Measurements from ENCODE around the gene SYCE3. TPM values are rescaled to one million over a fixed set of nuclear protein-coding genes. Genes with fewer than 3 reads are reported as not detected.
"Not testable (repeated sequence)": the region's sequence is repeated elsewhere in the genome, so short reads cannot be mapped to it uniquely, and the experiment has no call there.

Gene SYCE3
- total RNA-seq, 1 experiment from 2014 or later: not detected

DNA sequence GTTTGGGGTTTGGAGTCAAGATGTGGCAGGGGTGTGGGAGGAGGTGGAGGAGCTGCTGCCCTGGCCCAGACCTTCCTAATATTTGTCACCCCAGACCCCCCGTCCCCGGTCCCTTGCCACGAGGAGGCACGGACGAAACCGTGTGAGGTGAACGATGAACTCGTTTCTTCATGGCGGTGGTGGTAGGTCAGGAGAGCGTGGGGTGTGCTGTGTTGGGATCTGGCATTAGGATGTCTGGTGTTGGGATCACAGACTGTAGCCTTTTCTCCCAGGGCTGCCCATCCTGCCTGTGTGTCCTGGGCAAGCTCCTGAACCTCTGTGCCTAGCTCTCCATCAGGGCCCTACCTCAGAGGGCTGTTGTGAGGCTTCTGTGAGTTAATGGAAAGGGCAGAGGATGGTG, 46.3 kb upstream of the SYCE3 start:
- no peaks in the 10 kb centered on the region for H3K36me3 ChIP-seq (ENCODE audit: control insufficient read depth, insufficient read depth, low read length)
- Mint-ChIP-seq H3K9me3 (ENCODE audit: unreplicated experiment) (no peaks in the 10 kb centered on the region), H3K27me3 (ENCODE audit: insufficient read depth, unreplicated experiment) (peaks cover 3% of the 10 kb centered on the region), H3K36me3 (ENCODE audit: insufficient read depth, unreplicated experiment) (no peaks in the 10 kb centered on the region), H3K4me1 (ENCODE audit: low read depth, unreplicated experiment) (no peaks in the 10 kb centered on the region), H3K27ac (ENCODE audit: unreplicated experiment) (no peak overlapping the region), H3K4me3 (ENCODE audit: unreplicated experiment) (no peak overlapping the region)
- intact Hi-C loops (cut with micrococcal nuclease; ENCODE audit: unreplicated experiment): no loop called here
- TF ChIP-seq, protein P1, sequence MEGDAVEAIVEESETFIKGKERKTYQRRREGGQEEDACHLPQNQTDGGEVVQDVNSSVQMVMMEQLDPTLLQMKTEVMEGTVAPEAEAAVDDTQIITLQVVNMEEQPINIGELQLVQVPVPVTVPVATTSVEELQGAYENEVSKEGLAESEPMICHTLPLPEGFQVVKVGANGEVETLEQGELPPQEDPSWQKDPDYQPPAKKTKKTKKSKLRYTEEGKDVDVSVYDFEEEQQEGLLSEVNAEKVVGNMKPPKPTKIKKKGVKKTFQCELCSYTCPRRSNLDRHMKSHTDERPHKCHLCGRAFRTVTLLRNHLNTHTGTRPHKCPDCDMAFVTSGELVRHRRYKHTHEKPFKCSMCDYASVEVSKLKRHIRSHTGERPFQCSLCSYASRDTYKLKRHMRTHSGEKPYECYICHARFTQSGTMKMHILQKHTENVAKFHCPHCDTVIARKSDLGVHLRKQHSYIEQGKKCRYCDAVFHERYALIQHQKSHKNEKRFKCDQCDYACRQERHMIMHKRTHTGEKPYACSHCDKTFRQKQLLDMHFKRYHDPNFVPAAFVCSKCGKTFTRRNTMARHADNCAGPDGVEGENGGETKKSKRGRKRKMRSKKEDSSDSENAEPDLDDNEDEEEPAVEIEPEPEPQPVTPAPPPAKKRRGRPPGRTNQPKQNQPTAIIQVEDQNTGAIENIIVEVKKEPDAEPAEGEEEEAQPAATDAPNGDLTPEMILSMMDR (IDR thresholded peaks at IDR 0.05; ENCODE audit: insufficient read depth in 1 of 2, low read depth in 1 of 2, low read length in 1 of 2, severe bottlenecking in 1 of 2, unreplicated experiment in 1 of 2): no peak
- no peaks in the 10 kb centered on the region for H3K4me1 ChIP-seq
- BruUV-seq (replicated peaks): no TSS peak
- no peak for DNase-seq
- ChIA-PET CTCF (no interaction called here), POLR2A (no interaction called here)
- H3K27me3 ChIP-seq (replicated peaks; ENCODE audit: control insufficient read depth, insufficient read depth, low read length): no peaks in the 10 kb centered on the region
- H3K9me3 ChIP-seq: no peaks in the 10 kb centered on the region
- H3K4me3 ChIP-seq (ENCODE audit: low read depth, low read length): no peak overlapping the region

DNA sequence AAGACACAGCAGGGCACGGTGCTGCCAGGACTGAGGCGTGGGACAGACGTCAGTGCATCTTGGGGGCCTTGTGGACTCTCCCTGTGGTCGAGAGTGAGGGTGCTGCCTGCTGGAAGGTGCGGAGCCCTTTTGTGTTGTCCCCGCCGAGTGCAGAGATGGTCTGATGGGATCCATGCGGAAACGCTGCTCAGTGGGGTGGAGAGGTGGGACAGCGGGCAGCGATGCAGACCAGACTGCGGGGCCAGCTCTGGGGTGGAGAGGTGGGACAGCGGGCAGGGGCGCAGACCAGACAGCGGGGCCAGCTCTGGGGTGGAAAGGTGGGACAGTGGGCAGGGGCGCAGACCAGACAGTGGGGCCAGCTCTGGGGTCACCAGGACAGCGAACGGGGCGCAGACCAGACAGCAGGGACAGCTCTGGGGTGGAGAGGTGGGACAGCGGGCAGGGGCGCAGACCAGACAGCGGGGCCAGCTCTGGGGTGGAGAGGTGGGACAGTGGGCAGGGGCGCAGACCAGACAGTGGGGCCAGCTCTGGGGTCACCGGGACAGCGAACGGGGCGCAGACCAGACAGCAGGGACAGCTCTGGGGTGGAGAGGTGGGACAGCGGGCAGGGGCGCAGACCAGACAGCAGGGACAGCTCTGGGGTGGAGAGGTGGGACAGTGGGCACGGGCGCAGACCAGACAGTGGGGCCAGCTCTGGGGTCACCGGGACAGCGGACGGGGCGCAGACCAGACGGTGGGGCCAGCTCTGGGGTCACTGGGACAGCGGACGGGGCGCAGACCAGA, 45.5 kb upstream of the SYCE3 start:
- POLR2A ChIA-PET; H3K4me1 ChIP-seq; H3K9me3 ChIP-seq; H3K27me3 Mint-ChIP-seq (ENCODE audit: insufficient read depth, unreplicated experiment); H3K4me3 ChIP-seq (ENCODE audit: low read depth, low read length); intact Hi-C loops (cut with micrococcal nuclease; ENCODE audit: unreplicated experiment); H3K27me3 ChIP-seq (replicated peaks; ENCODE audit: control insufficient read depth, insufficient read depth, low read length); H3K4me1 Mint-ChIP-seq (ENCODE audit: low read depth, unreplicated experiment); DNase-seq; H3K4me3 Mint-ChIP-seq (ENCODE audit: unreplicated experiment); CTCF ChIA-PET; H3K27ac Mint-ChIP-seq (ENCODE audit: unreplicated experiment); BruUV-seq (replicated peaks); H3K36me3 Mint-ChIP-seq (ENCODE audit: insufficient read depth, unreplicated experiment); H3K9me3 Mint-ChIP-seq (ENCODE audit: unreplicated experiment); H3K36me3 ChIP-seq (ENCODE audit: control insufficient read depth, insufficient read depth, low read length): not testable (repeated sequence)

DNA sequence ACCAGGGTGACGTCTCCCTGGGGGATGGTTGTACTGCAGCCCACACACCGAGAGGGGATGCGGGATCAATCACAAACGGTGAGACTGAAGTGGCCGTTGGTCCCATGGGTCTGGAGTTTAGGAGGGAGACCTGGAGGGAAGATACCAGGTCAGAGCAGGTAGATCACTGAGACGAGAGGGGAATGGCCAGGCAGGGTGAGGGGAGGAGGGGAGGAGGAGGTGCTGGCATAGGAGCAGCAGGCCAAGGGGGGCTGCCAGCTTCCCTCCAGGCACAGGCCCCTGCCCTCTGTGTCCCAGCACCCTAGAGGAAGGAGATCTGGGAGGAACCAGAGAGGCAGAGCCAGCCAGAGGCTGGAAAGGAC, 44.9 kb upstream of the SYCE3 start:
- Mint-ChIP-seq H3K9me3 (ENCODE audit: unreplicated experiment) (no peaks in the 10 kb centered on the region), H3K27ac (ENCODE audit: unreplicated experiment) (no peak overlapping the region), H3K36me3 (ENCODE audit: insufficient read depth, unreplicated experiment) (no peaks in the 10 kb centered on the region), H3K27me3 (ENCODE audit: insufficient read depth, unreplicated experiment) (peaks cover 3% of the 10 kb centered on the region), H3K4me3 (ENCODE audit: unreplicated experiment) (no peak overlapping the region), H3K4me1 (ENCODE audit: low read depth, unreplicated experiment) (no peaks in the 10 kb centered on the region)
- CTCF ChIA-PET: no interaction called here
- H3K4me1 ChIP-seq: no peaks in the 10 kb centered on the region
- TF ChIP-seq, protein P1 (IDR thresholded peaks at IDR 0.05; ENCODE audit: insufficient read depth in 1 of 2, low read depth in 1 of 2, low read length in 1 of 2, severe bottlenecking in 1 of 2, unreplicated experiment in 1 of 2): no peak
- no peak overlapping the region for H3K4me3 ChIP-seq (ENCODE audit: low read depth, low read length)
- H3K9me3 ChIP-seq: no peaks in the 10 kb centered on the region
- no TSS peak for BruUV-seq (replicated peaks)
- POLR2A ChIA-PET: no interaction called here
- DNase-seq: no peak
- H3K36me3 ChIP-seq (ENCODE audit: control insufficient read depth, insufficient read depth, low read length): no peaks in the 10 kb centered on the region
- intact Hi-C loops (cut with micrococcal nuclease; ENCODE audit: unreplicated experiment): no loop called here
- no peaks in the 10 kb centered on the region for H3K27me3 ChIP-seq (replicated peaks; ENCODE audit: control insufficient read depth, insufficient read depth, low read length)

All from Caco-2 (cell line).